ENCODE data around the gene NOS3. TPM values are rescaled to one million over a fixed set of nuclear protein-coding genes. Genes with fewer than 3 reads are reported as not detected.

The NOS3 gene
- polyA plus RNA-seq, 1 of the 3 experiments (the other 2 are of a cell fraction) = 0.41 TPM

GRCh38 chr7:150972023-150972468 is 18.8 kb upstream of the NOS3 start:
- Histone ChIP-seq H3K4me2 (no peak overlapping the region), H3K36me3 (replicated peaks in 1 of 2; ENCODE audit: control insufficient read depth in 1 of 2, insufficient read depth in 2 of 2, low read length in 1 of 2) (no peaks in the 10 kb centered on the region), H3K9ac (no peak overlapping the region), H4K20me1 (ENCODE audit: insufficient read depth) (no peaks in the 10 kb centered on the region), H2AFZ (ENCODE audit: low read depth) (no peak overlapping the region), H3F3A (replicated peaks; ENCODE audit: insufficient read depth) (peaks cover 5% of the 10 kb centered on the region), H3K4me1 (ENCODE audit: control insufficient read depth in 1 of 2, insufficient read depth in 2 of 2, low read depth in 1 of 2, low read length in 1 of 2) (peaks cover 0 to 96% of the 10 kb centered on the region in 2 experiments; a peak in 2 of 4 replicates), H3K9me2 (no peaks in the 10 kb centered on the region), H3K27ac (ENCODE audit: low read depth in 2 of 2, low read length in 1 of 2) (peak overlapping the region in 1 of 2 experiments; percentile 100; a peak in 3 of 4 replicates), H3K27me3 (ENCODE audit: insufficient read depth) (peaks cover 75% of the 10 kb centered on the region), H3K79me2 (ENCODE audit: insufficient read depth) (no peaks in the 10 kb centered on the region), H3K4me3 (ENCODE audit: low read depth in 2 of 2, low read length in 1 of 2) (no peak overlapping the region; a peak in 1 of 4 replicates), H3K9me3 (no peaks in the 10 kb centered on the region)
- DNase-seq = peak; percentile 93
- CTCF ChIA-PET = interaction anchor here (0.6 to 27.1 kb wide), 15 partner anchors 9 to 193 kb away, joined by 3 to 761 read pairs (median 4); no protein-coding TSS in a partner anchor
- WGBS (ENCODE audit: low lambda C conversion rate) = 16% methylated on average over 11 of the region's 12 CpGs
- POLR2A ChIA-PET = interaction anchor here (0.7 to 4.3 kb wide), 11 partner anchors 8 to 184 kb away, joined by 3 to 26 read pairs (median 7); partner anchors contain the start of gene ABCB8
- TF ChIP-seq SIN3A (IDR thresholded peaks at IDR 0.05; ENCODE audit: borderline replicate concordance, low read depth, low read length) = no peak
- no peak for TF ChIP-seq TEAD4 (IDR thresholded peaks at IDR 0.05; ENCODE audit: borderline replicate concordance, insufficient read depth)
- TF ChIP-seq RCOR1 (IDR thresholded peaks at IDR 0.05; ENCODE audit: low read length) = peak; percentile 75; the same call in 1 of the 2 replicates
- no peak for TF ChIP-seq USF2 (IDR thresholded peaks at IDR 0.05; ENCODE audit: borderline replicate concordance, low read depth, low read length)
- no peak for TF ChIP-seq GABPA (IDR thresholded peaks at IDR 0.05; ENCODE audit: low read depth)
- TF ChIP-seq ELF1 (IDR thresholded peaks at IDR 0.05) = no peak
- TF ChIP-seq TAF1 (IDR thresholded peaks at IDR 0.05; ENCODE audit: borderline replicate concordance, low read depth, low read length) = no peak
- no peak for TF ChIP-seq FOSL2 (IDR thresholded peaks at IDR 0.05; ENCODE audit: borderline replicate concordance, low read depth)
- no peak for TF ChIP-seq MEF2A (IDR thresholded peaks at IDR 0.05; ENCODE audit: borderline replicate concordance, low read depth)
- peak in 1 of 2 experiments; percentile 98; a peak in 2 of 4 replicates for TF ChIP-seq EP300 (IDR thresholded peaks at IDR 0.05; ENCODE audit: borderline replicate concordance in 1 of 2, low read depth in 1 of 2, low read length in 1 of 2)
- no peak for TF ChIP-seq REST (IDR thresholded peaks at IDR 0.05; ENCODE audit: low read depth, low read length)
- peak; percentile 21; the same call in 1 of the 2 replicates for TF ChIP-seq SMC3 (IDR thresholded peaks at IDR 0.05; ENCODE audit: low read depth, low read length)
- no peak for TF ChIP-seq EZH2phosphoT487 (IDR thresholded peaks at IDR 0.05; ENCODE audit: borderline replicate concordance, low read depth)
- peak; percentile 87; the same call in 1 of the 2 replicates for TF ChIP-seq MXI1 (IDR thresholded peaks at IDR 0.05; ENCODE audit: low read depth, low read length)
- TF ChIP-seq USF1 (IDR thresholded peaks at IDR 0.05; ENCODE audit: borderline replicate concordance, low read depth) = no peak
- TF ChIP-seq RAD21 (IDR thresholded peaks at IDR 0.05; ENCODE audit: low read length) = peak; percentile 39
- TF ChIP-seq RFX5 (IDR thresholded peaks at IDR 0.05; ENCODE audit: low read length) = no peak
- no peak for TF ChIP-seq PBX3 (IDR thresholded peaks at IDR 0.05)
- TF ChIP-seq FOXM1 (IDR thresholded peaks at IDR 0.05; ENCODE audit: low read depth) = no peak
- no peak for TF ChIP-seq NRF1 (IDR thresholded peaks at IDR 0.05; ENCODE audit: low read depth, low read length)
- no peak for TF ChIP-seq IRF3 (IDR thresholded peaks at IDR 0.05; ENCODE audit: low read depth, low read length)
- TF ChIP-seq POLR2AphosphoS5 (IDR thresholded peaks at IDR 0.05; ENCODE audit: low read depth, low read length) = no peak
- TF ChIP-seq GATA2 (CRISPR knock-in tag; IDR thresholded peaks at IDR 0.05) = no peak
- no peak for TF ChIP-seq YY1 (IDR thresholded peaks at IDR 0.05; ENCODE audit: low read depth)
- TF ChIP-seq JUND (IDR thresholded peaks at IDR 0.05) = no peak
- peak; percentile 92 for TF ChIP-seq CHD2 (IDR thresholded peaks at IDR 0.05; ENCODE audit: low read length, partially characterized antibody)
